M059J (cell line): ENCODE data around the gene OR4C15. TPM values are rescaled to one million over a fixed set of nuclear protein-coding genes. Genes with fewer than 3 reads are reported as not detected.

Experiments
- DNase-seq: peaks from one replicate; pipeline ENCODE4 v3.0.0-alpha.2; 2012; ENCODE audit warnings: low read depth
- total RNA-seq: library from RNA; depleted of rRNA; stranded (reverse); fragments of >200 nt; shearing (Covaris generic); gene quantifications from 2 replicates; pipeline ENCODE4 v1.2.3, GENCODE V29; 2014; rRNA removed

Gene OR4C15
- total RNA-seq = not detected in 2 replicates

GRCh38 chr11:55554169-55554568, at the start of gene OR4C15:
TSS of gene OR4C15 (plus strand) at chr11:55554469. CDS start at chr11:55554469, 0 bp downstream.
- no peak for DNase-seq

- DNase-seq = no peak
Measured at GRCh38 chr11:55571828-55572227, 17.6 kb downstream of the OR4C15 start, which contains the start of gene OR4C16. TSS of gene OR4C16 (plus strand) at chr11:55572128. CDS start at chr11:55572128, 0 bp downstream.

GRCh38 chr11:55572548-55572947, 18.3 kb downstream of the OR4C15 start:
- DNase-seq = no peak

Other genes starting within 250 kb of the OR4C15 start
- gene OR4A16, start 211.3 kb upstream of the OR4C15 start, total RNA-seq = not detected in 2 replicates
- not detected in 2 replicates for gene OR4A15, start 186.5 kb upstream of the OR4C15 start, total RNA-seq
- not detected in 2 replicates for gene OR4C16, start 17.7 kb downstream of the OR4C15 start, total RNA-seq
- gene OR4C11, start 53.2 kb downstream of the OR4C15 start, total RNA-seq = not detected in 2 replicates
- gene OR4P4, start 80.6 kb downstream of the OR4C15 start, total RNA-seq = not detected in 2 replicates
- not detected in 2 replicates for gene OR4S2, start 93.9 kb downstream of the OR4C15 start, total RNA-seq
- gene OR4C6, start 107.7 kb downstream of the OR4C15 start, total RNA-seq = not detected in 2 replicates
- gene OR5D13, start 219.0 kb downstream of the OR4C15 start, total RNA-seq = not detected in 2 replicates
- not detected in 2 replicates for gene OR5D14, start 241.1 kb downstream of the OR4C15 start, total RNA-seq